ENCODE data around the gene CD74.

The CD74 gene

DNA sequence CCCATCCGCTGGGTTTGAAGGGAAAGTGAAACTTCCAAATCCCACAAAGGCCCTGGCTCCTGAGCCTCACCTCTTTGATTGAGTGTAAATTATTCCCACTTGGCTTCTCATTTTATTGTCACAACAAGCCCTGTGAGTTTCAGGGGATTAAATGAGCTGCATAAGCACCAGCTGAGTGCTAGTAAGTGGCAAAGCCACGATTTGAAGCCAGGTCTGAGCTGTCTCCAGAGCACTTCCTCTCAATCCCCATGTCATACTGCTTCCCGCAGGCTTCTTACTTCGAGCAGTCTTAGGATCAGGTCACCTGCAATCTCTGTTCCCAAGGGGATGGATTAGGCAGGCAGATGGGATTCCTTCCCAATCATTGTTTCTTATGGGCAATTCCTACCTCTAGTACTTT, 18.9 kb upstream of the CD74 start:
- no peaks in the 10 kb centered on the region for H3K9me3 ChIP-seq (ENCODE audit: insufficient read depth, low read length)
- peaks cover 8% of the 10 kb centered on the region for H3K79me2 ChIP-seq (ENCODE audit: low read length)
- no peaks in the 10 kb centered on the region for H4K20me1 ChIP-seq (ENCODE audit: insufficient read depth, low read length)
- peaks cover 50% of the 10 kb centered on the region for H3K4me1 ChIP-seq (ENCODE audit: low read length)
- no peak overlapping the region for H3K9ac ChIP-seq (ENCODE audit: low read length)
- H3K27me3 ChIP-seq (ENCODE audit: low read depth, low read length), result no peaks in the 10 kb centered on the region
- H3K36me3 ChIP-seq (replicated peaks; ENCODE audit: low read depth, low read length), result no peaks in the 10 kb centered on the region
- no peak overlapping the region for H3K4me3 ChIP-seq (ENCODE audit: low read length)
- no peak overlapping the region for H3K27ac ChIP-seq (ENCODE audit: low read length)
- no peak for TF ChIP-seq CTCF (IDR thresholded peaks at IDR 0.05; ENCODE audit: low read depth, low read length)
- no peak for TF ChIP-seq EZH2phosphoT487 (IDR thresholded peaks at IDR 0.05; ENCODE audit: low read depth)
- H3K4me2 ChIP-seq (ENCODE audit: low read length), result 0 out of 2 replicates have a peak overlapping the region, but pooled peaks have one; percentile 7
- H2AFZ ChIP-seq (ENCODE audit: low read depth, low read length), result no peak overlapping the region

- H3K9me3 ChIP-seq (ENCODE audit: insufficient read depth, low read length), result no peaks in the 10 kb centered on the region
- no peak overlapping the region for H3K4me3 ChIP-seq (ENCODE audit: low read length)
- no peak for TF ChIP-seq EZH2phosphoT487 (IDR thresholded peaks at IDR 0.05; ENCODE audit: low read depth)
- TF ChIP-seq CTCF (IDR thresholded peaks at IDR 0.05; ENCODE audit: low read depth, low read length), result no peak
- no peak overlapping the region for H3K4me2 ChIP-seq (ENCODE audit: low read length)
- peaks cover 48% of the 10 kb centered on the region for H3K4me1 ChIP-seq (ENCODE audit: low read length)
- H3K9ac ChIP-seq (ENCODE audit: low read length), result no peak overlapping the region
- peaks cover 8% of the 10 kb centered on the region for H3K79me2 ChIP-seq (ENCODE audit: low read length)
- no peak overlapping the region for H3K27ac ChIP-seq (ENCODE audit: low read length)
- no peaks in the 10 kb centered on the region for H4K20me1 ChIP-seq (ENCODE audit: insufficient read depth, low read length)
- no peaks in the 10 kb centered on the region for H3K27me3 ChIP-seq (ENCODE audit: low read depth, low read length)
- no peaks in the 10 kb centered on the region for H3K36me3 ChIP-seq (replicated peaks; ENCODE audit: low read depth, low read length)
- H2AFZ ChIP-seq (ENCODE audit: low read depth, low read length), result no peak overlapping the region
Observed at GRCh38 chr5:150431048-150431447, 18.3 kb upstream of the CD74 start.

DNA sequence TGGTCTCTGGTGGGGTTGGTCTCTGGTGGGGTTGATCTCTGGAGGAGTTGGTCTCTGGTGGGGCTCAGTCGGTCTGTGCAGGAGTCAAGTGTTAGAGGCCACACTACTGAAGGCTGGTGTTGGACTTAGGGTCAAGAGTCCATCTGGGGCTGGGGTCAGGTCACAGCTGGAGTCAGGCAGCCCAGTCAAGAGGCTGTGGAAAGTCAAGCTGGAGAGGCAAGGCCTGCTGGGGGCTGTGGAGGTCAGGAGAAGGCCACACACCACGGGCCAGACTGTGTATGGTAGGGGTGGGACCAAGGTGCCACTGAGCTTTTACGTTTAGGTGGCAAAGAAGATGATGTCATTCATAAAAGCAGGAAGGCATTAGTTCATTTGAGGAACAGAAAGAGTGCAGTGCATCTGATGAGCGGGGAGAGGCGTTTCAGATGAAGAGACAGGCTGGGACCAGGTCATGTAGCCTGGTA, 16.7 kb upstream of the CD74 start:
- Histone ChIP-seq H3K27me3 (ENCODE audit: low read depth, low read length) (no peaks in the 10 kb centered on the region), H3K4me2 (ENCODE audit: low read length) (peak overlapping the region; percentile 97)

GRCh38 chr5:150428978-150429377, 16.3 kb upstream of the CD74 start:
- H3K27ac ChIP-seq (ENCODE audit: low read length), result peak overlapping the region; percentile 88
- peak overlapping the region; percentile 85 for H3K9ac ChIP-seq (ENCODE audit: low read length)
- H3K4me1 ChIP-seq (ENCODE audit: low read length), result peaks cover 40% of the 10 kb centered on the region
- no peak for TF ChIP-seq CTCF (IDR thresholded peaks at IDR 0.05; ENCODE audit: low read depth, low read length)
- TF ChIP-seq EZH2phosphoT487 (IDR thresholded peaks at IDR 0.05; ENCODE audit: low read depth), result no peak
- H4K20me1 ChIP-seq (ENCODE audit: insufficient read depth, low read length), result no peaks in the 10 kb centered on the region
- peak overlapping the region; percentile 76 for H3K4me3 ChIP-seq (ENCODE audit: low read length)
- no peaks in the 10 kb centered on the region for H3K27me3 ChIP-seq (ENCODE audit: low read depth, low read length)
- H3K36me3 ChIP-seq (replicated peaks; ENCODE audit: low read depth, low read length), result no peaks in the 10 kb centered on the region
- H2AFZ ChIP-seq (ENCODE audit: low read depth, low read length), result no peak overlapping the region
- H3K9me3 ChIP-seq (ENCODE audit: insufficient read depth, low read length), result no peaks in the 10 kb centered on the region
- H3K4me2 ChIP-seq (ENCODE audit: low read length), result peak overlapping the region; percentile 97
- H3K79me2 ChIP-seq (ENCODE audit: low read length), result peaks cover 8% of the 10 kb centered on the region

More for the DNA sequence above, 16.7 kb upstream of the CD74 start:
- Histone ChIP-seq H3K36me3 (replicated peaks; ENCODE audit: low read depth, low read length) (no peaks in the 10 kb centered on the region), H2AFZ (ENCODE audit: low read depth, low read length) (no peak overlapping the region), H3K9ac (ENCODE audit: low read length) (peak overlapping the region; percentile 85), H3K27ac (ENCODE audit: low read length) (peak overlapping the region; percentile 88), H3K4me3 (ENCODE audit: low read length) (peak overlapping the region; percentile 76), H4K20me1 (ENCODE audit: insufficient read depth, low read length) (no peaks in the 10 kb centered on the region), H3K4me1 (ENCODE audit: low read length) (peaks cover 40% of the 10 kb centered on the region), H3K9me3 (ENCODE audit: insufficient read depth, low read length) (no peaks in the 10 kb centered on the region), H3K79me2 (ENCODE audit: low read length) (peaks cover 8% of the 10 kb centered on the region)
- no peak for TF ChIP-seq EZH2phosphoT487 (IDR thresholded peaks at IDR 0.05; ENCODE audit: low read depth)
- TF ChIP-seq CTCF (IDR thresholded peaks at IDR 0.05; ENCODE audit: low read depth, low read length), result no peak

Measured in OCI-LY3 (cell line).